Measurements from ENCODE around the gene AR.

DNA sequence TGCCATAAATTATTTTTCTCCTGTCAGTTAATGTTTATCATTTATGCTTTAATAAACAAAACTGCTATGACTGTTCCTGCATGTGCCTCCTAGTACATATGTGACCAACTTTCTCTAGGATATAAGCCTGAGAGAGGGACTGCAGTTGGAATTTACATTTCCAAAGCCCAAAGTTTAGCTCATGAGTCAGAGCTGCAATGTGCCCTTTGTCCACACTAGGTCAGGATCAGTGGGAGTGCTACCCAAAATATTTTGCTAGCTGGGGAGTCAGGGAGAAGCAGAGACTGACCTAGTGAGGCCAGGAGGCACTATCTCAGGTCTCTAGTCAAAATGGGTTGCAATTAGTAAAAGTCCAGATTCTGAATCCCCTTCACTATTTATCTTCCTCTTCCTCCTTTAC is 92.7 kb downstream of the AR start:
- TF ChIP-seq POLR2A (IDR thresholded peaks at IDR 0.05; ENCODE audit: low read depth, low read length) (no peak), POLR2AphosphoS5 (IDR thresholded peaks at IDR 0.05; ENCODE audit: low read depth, low read length) (no peak), TAF1 (IDR thresholded peaks at IDR 0.05; ENCODE audit: borderline replicate concordance, low read depth, low read length) (no peak)

Measured in GM12892 (cell line).